HTR-8/SVneo (cell line): Measurements from ENCODE around the gene MAN2A1.
"Not testable (repeated sequence)": the region's sequence is repeated elsewhere in the genome, so short reads cannot be mapped to it uniquely, and the experiment has no call there.

Experiments used
- DNase-seq: peaks from one replicate; pipeline ENCODE4 v3.0.0; 2011; ENCODE audit warnings: low spot score, mixed read lengths; ENCODE audit not compliant: insufficient read length
- FAIRE-seq: peaks from 2 replicates; lab custom pipeline; 2011; peaks lifted over from hg19 to GRCh38; lab: Jason Lieb, UNC

The MAN2A1 gene

GRCh38 chr5:109744261-109744660 lies 54.5 kb downstream of the MAN2A1 start:
- no peak for FAIRE-seq

GRCh38 chr5:109748546-109748945 lies 58.8 kb downstream of the MAN2A1 start:
- FAIRE-seq = no peak

More at GRCh38 chr5:109744261-109744660, 54.5 kb downstream of the MAN2A1 start:
- peak; percentile 5 for DNase-seq

GRCh38 chr5:109750463-109750862 lies 60.7 kb downstream of the MAN2A1 start:
- DNase-seq (no peak), FAIRE-seq (no peak)

More at GRCh38 chr5:109748546-109748945, 58.8 kb downstream of the MAN2A1 start:
- DNase-seq = no peak

GRCh38 chr5:109753279-109753678 lies 63.6 kb downstream of the MAN2A1 start:
- FAIRE-seq (no peak), DNase-seq (no peak)

- DNase-seq = no peak
- no peak for FAIRE-seq
Observed at GRCh38 chr5:109754319-109754718, 64.6 kb downstream of the MAN2A1 start.

DNA sequence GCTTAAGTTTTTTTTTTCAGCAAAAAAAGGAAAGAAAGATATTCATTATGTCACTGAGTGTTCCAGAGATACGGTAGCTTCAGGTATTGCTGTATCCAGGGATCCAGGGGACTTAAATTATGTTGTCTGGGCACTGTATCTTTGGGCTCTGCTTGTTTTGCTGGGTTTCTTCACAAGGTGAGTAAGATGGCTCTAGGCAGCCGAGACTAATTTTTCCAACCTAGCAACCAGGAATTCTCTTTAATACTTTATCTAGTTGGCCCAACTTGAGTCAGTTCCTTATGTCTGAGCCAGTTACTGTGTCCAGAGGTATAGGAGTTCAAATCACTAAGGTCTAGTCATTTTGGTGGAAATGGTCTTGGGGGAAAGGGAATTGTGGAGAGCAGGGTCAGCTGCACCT lies 66.0 kb downstream of the MAN2A1 start:
- DNase-seq (no peak), FAIRE-seq (no peak)

- no peak for FAIRE-seq
- no peak for DNase-seq
Observed at GRCh38 chr5:109756543-109757185, 66.9 kb downstream of the MAN2A1 start.

- DNase-seq (no peak), FAIRE-seq (no peak)
Observed at GRCh38 chr5:109757490-109757889, 67.8 kb downstream of the MAN2A1 start.

GRCh38 chr5:109759306-109759705 lies 69.6 kb downstream of the MAN2A1 start:
- no peak for FAIRE-seq

DNA sequence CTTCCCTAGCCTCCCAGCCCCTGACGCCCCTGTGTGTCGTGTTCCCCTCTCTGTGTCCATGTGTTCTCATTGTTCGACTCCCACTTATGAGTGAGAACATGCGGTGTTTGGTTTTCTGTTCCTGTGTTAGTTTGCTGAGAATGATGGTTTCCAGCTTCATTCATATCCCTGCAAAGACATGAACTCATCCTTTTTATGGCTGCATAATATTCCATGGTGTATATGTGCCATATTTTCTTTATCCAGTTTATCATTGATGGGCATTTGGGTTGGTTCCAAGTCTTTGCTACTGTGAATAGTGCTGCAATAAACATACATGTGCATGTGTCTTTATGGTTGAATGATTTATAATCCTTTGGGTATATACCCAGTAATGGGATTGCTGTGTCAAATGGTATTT lies 70.4 kb downstream of the MAN2A1 start:
- not testable (repeated sequence) for FAIRE-seq, DNase-seq

More at GRCh38 chr5:109759306-109759705, 69.6 kb downstream of the MAN2A1 start:
- DNase-seq = peak; percentile 3

DNA sequence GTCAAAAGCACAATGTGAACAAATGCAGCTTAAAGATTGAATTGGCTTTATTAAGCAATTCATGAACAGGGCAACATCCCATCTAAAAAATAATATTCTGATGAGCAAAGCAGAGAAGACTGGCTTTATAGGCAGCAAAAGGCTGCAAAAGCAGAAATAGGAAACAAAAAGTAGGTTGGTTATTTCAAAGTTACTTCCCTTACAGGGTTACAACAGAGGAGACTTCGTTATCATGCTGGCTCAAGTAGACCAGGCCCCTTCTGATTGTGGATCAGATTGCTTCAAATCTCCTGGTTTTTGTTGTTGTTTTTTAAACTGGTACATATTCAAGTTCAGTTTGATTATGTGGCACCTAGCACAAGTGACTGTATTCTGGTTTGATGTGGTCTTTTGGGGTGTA lies 73.1 kb downstream of the MAN2A1 start:
- FAIRE-seq (no peak), DNase-seq (no peak)

- no peak for FAIRE-seq
- DNase-seq = no peak
Observed at GRCh38 chr5:109767184-109767995, 77.7 kb downstream of the MAN2A1 start.

DNA sequence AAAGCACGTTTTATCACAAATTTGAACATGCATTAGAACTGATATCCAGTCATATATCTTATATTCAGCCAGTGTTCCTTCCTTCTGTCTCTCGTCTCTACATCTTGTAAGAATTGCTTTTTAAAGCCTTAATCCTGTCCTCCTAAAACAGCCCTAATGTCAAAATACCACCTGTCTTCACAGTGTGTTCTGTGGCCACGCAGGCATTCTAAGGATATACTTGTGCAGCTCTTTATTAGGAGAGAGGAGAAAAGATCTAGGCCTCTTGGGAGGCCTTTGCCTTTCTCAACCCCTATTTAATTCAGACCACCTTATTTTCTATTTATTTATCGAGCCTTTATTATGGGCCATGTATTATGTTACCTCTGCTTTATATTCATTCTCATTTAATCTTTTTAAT lies 78.3 kb downstream of the MAN2A1 start:
- DNase-seq = no peak
- no peak for FAIRE-seq

- DNase-seq (no peak), FAIRE-seq (no peak)
Observed at GRCh38 chr5:109769597-109770291, 80.0 kb downstream of the MAN2A1 start.

GRCh38 chr5:109775130-109775529 lies 85.4 kb downstream of the MAN2A1 start:
- DNase-seq (no peak), FAIRE-seq (no peak)

- DNase-seq (no peak), FAIRE-seq (no peak)
Observed at GRCh38 chr5:109779036-109779735, 89.5 kb downstream of the MAN2A1 start.

GRCh38 chr5:109784687-109785086 lies 95.0 kb downstream of the MAN2A1 start:
- no peak for DNase-seq
- no peak for FAIRE-seq

GRCh38 chr5:109786206-109786855 lies 96.6 kb downstream of the MAN2A1 start:
- no peak for FAIRE-seq
- DNase-seq = no peak

GRCh38 chr5:109788596-109788995 lies 98.9 kb downstream of the MAN2A1 start:
- DNase-seq (no peak), FAIRE-seq (no peak)

- DNase-seq (no peak), FAIRE-seq (no peak)
Observed at GRCh38 chr5:109792613-109793012, 102.9 kb downstream of the MAN2A1 start.
